HEK293 (cell line): ENCODE data around the gene ACRBP.

Experiments used
- CTCF ChIA-PET: fragments of 350-600 bp; formaldehyde crosslinking; extraction: SDS; loops from one replicate; lab custom pipeline; 2021; ENCODE audit warnings: antibody characterized with exemption; lab: Yijun Ruan, JAX
- POLR2A ChIA-PET: fragments of 300-600 bp; formaldehyde crosslinking; extraction: SDS; loops from one replicate; lab custom pipeline; 2020; ENCODE audit warnings: antibody characterized with exemption, inconsistent platforms; lab: Yijun Ruan, JAX
- H3K27ac ChIP-seq: fragments of 200-500 bp; sonication (Bioruptor generic); 2 replicates; pipeline ENCODE4 v1.5.1; 2014; ENCODE audit warnings: low read depth, low read length, control low read depth, inconsistent platforms; ENCODE audit errors: extremely low read depth
- H3K36me3 ChIP-seq, 2 experiments: fragments of 200-500 bp in 1 of 2; sonication (Bioruptor generic) in 1 of 2; 1 replicate in 1 of 2; 2 replicates in 1 of 2; pipeline ENCODE4 v1.5.1; 2014 to 2017; ENCODE audit warnings: inconsistent platforms in 2 of 2, low read length in 2 of 2; ENCODE audit not compliant: control insufficient read depth in 2 of 2, insufficient read depth in 1 of 2
- H3K4me1 ChIP-seq: fragments of 200-500 bp; sonication (Bioruptor generic); 2 replicates; pipeline ENCODE4 v1.5.1; 2014; ENCODE audit warnings: mild to moderate bottlenecking, low read length, inconsistent platforms; ENCODE audit not compliant: control insufficient read depth, insufficient read depth
- H3K4me3 ChIP-seq: 2 replicates; pipeline ENCODE4 v1.5.1; 2011; ENCODE audit warnings: low read depth, mild to moderate bottlenecking, control low read depth, low read length, moderate library complexity
- H3K9me3 ChIP-seq: fragments of 200-500 bp; sonication (Bioruptor generic); 2 replicates; pipeline ENCODE4 v1.5.1; 2014; ENCODE audit warnings: low read depth, low read length, inconsistent platforms; ENCODE audit not compliant: control insufficient read depth, insufficient read depth
- BCL11A ChIP-seq: fragments of 450-650 bp; formaldehyde crosslinking; IDR thresholded peaks from 2 replicates; pipeline ENCODE4 v1.5.1; 2016; ENCODE audit warnings: low read depth, missing biosample characterization, missing genetic modification characterization
- BCL11B ChIP-seq: fragments of 450-650 bp; formaldehyde crosslinking; IDR thresholded peaks from 2 replicates; pipeline ENCODE4 v1.5.1; 2016; ENCODE audit warnings: low read depth, missing biosample characterization, missing genetic modification characterization
- GLIS1 ChIP-seq: fragments of 450-650 bp; formaldehyde crosslinking; IDR thresholded peaks from 2 replicates; pipeline ENCODE4 v1.5.1; 2016; ENCODE audit warnings: missing biosample characterization, missing genetic modification characterization
- KLF1 ChIP-seq: fragments of 450-650 bp; formaldehyde crosslinking; IDR thresholded peaks from 2 replicates; pipeline ENCODE4 v1.5.1; 2016; ENCODE audit warnings: missing biosample characterization, missing genetic modification characterization
- KLF10 ChIP-seq: fragments of 450-650 bp; IDR thresholded peaks from 2 replicates; pipeline ENCODE4 v1.5.1; 2018; ENCODE audit warnings: missing biosample characterization, mild to moderate bottlenecking, missing genetic modification characterization
- KLF9 ChIP-seq: fragments of 450-650 bp; formaldehyde crosslinking; IDR thresholded peaks from 2 replicates; pipeline ENCODE4 v1.5.1; 2016; ENCODE audit warnings: missing biosample characterization, missing genetic modification characterization, low read depth
- SP2 ChIP-seq: fragments of 450-650 bp; formaldehyde crosslinking; IDR thresholded peaks from 2 replicates; pipeline ENCODE4 v1.5.1; 2016; ENCODE audit warnings: missing biosample characterization, missing genetic modification characterization
- ZBTB17 ChIP-seq: fragments of 450-650 bp; formaldehyde crosslinking; IDR thresholded peaks from 2 replicates; pipeline ENCODE4 v1.5.1; 2016; ENCODE audit warnings: missing biosample characterization, missing genetic modification characterization
- ZFP69B ChIP-seq: fragments of 450-650 bp; formaldehyde crosslinking; IDR thresholded peaks from 2 replicates; pipeline ENCODE4 v1.5.1; 2016; ENCODE audit warnings: missing biosample characterization, missing genetic modification characterization
- ZIC2 ChIP-seq: fragments of 450-650 bp; formaldehyde crosslinking; IDR thresholded peaks from 2 replicates; pipeline ENCODE4 v1.5.1; 2016; ENCODE audit warnings: missing biosample characterization, missing genetic modification characterization
- ZNF140 ChIP-seq: fragments of 450-650 bp; formaldehyde crosslinking; IDR thresholded peaks from 2 replicates; pipeline ENCODE4 v1.5.1; 2016; ENCODE audit warnings: missing biosample characterization, missing genetic modification characterization
- ZNF223 ChIP-seq: fragments of 450-650 bp; formaldehyde crosslinking; IDR thresholded peaks from 2 replicates; pipeline ENCODE4 v1.5.1; 2016; ENCODE audit warnings: missing biosample characterization, missing genetic modification characterization
- ZNF433 ChIP-seq: fragments of 450-650 bp; formaldehyde crosslinking; IDR thresholded peaks from 2 replicates; pipeline ENCODE4 v1.5.1; 2016; ENCODE audit warnings: missing biosample characterization, missing genetic modification characterization, low read depth
- ZNF549 ChIP-seq: fragments of 450-650 bp; IDR thresholded peaks from 2 replicates; pipeline ENCODE4 v1.5.1; 2018; ENCODE audit warnings: missing biosample characterization, missing genetic modification characterization, mild to moderate bottlenecking, inconsistent platforms, moderate library complexity
- ZNF600 ChIP-seq: fragments of 450-650 bp; formaldehyde crosslinking; IDR thresholded peaks from 2 replicates; pipeline ENCODE4 v1.5.1; 2016; ENCODE audit warnings: missing biosample characterization, missing genetic modification characterization
- ZNF776 ChIP-seq: fragments of 450-650 bp; formaldehyde crosslinking; IDR thresholded peaks from 2 replicates; pipeline ENCODE4 v1.5.0; 2017; ENCODE audit warnings: missing biosample characterization, missing genetic modification characterization, borderline replicate concordance
- TF ChIP-seq, protein P1 (sequence below): fragments of 450-650 bp; formaldehyde crosslinking; IDR thresholded peaks from 2 replicates; pipeline ENCODE4 v1.5.1; 2016; ENCODE audit warnings: missing biosample characterization, missing genetic modification characterization
- TF ChIP-seq, protein P2 (sequence below): fragments of 450-650 bp; formaldehyde crosslinking; IDR thresholded peaks from 2 replicates; pipeline ENCODE4 v1.5.1; 2016; ENCODE audit warnings: missing biosample characterization, missing genetic modification characterization
- TF ChIP-seq, protein P3 (sequence below): fragments of 450-650 bp; formaldehyde crosslinking; IDR thresholded peaks from 2 replicates; pipeline ENCODE4 v1.5.1; 2016; ENCODE audit warnings: missing biosample characterization, missing genetic modification characterization
- TF ChIP-seq, protein P4 (sequence below): fragments of 450-650 bp; formaldehyde crosslinking; IDR thresholded peaks from 2 replicates; pipeline ENCODE4 v1.5.1; 2017; ENCODE audit warnings: missing biosample characterization, mild to moderate bottlenecking, missing genetic modification characterization, moderate library complexity
- TF ChIP-seq, protein P5 (sequence below): fragments of 450-650 bp; formaldehyde crosslinking; IDR thresholded peaks from 2 replicates; pipeline ENCODE4 v1.5.1; 2016; ENCODE audit warnings: missing biosample characterization, missing genetic modification characterization

Gene ACRBP

DNA sequence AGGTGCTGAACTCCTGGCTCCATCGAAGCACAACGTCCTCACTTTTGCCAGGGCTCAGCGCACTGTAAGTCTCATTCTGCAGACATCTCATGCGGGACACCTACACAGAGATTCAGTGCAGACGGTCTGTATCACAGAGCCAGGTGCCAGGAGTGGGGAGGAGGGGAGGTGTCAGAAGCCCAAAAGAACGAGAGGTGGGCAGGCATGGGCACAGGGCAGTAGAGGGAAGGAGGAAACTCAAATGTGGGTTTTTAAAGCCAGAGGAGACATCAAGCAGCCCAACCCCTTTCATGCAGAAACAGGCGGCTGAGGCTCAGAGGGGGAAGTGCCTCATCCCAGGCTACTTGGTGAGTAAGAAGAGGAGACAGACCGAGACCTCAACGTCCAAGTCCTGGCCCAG is 8.9 kb downstream of the ACRBP start:
- Histone ChIP-seq H3K27ac (no peak overlapping the region), H3K4me3 (no peak overlapping the region), H3K36me3 (no peaks in the 10 kb centered on the region), H3K4me1 (peaks cover 3% of the 10 kb centered on the region; the same call in 1 of the 2 replicates), H3K9me3 (no peaks in the 10 kb centered on the region)
- POLR2A ChIA-PET: no interaction called here
- CTCF ChIA-PET: interaction anchor here (0.5 kb wide), 1 partner anchor 195 kb away, joined by 4 read pairs; no protein-coding TSS in a partner anchor
- TF ChIP-seq ZNF549: no peak
- no peak for TF ChIP-seq ZNF223
- TF ChIP-seq, protein P1, sequence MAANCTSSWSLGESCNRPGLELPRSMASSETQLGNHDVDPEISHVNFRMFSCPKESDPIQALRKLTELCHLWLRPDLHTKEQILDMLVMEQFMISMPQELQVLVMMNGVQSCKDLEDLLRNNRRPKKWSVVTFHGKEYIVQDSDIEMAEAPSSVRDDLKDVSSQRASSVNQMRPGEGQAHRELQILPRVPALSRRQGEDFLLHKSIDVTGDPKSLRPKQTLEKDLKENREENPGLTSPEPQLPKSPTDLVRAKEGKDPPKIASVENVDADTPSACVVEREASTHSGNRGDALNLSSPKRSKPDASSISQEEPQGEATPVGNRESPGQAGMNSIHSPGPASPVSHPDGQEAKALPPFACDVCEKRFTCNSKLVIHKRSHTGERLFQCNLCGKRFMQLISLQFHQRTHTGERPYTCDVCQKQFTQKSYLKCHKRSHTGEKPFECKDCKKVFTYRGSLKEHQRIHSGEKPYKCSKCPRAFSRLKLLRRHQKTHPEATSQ: no peak
- TF ChIP-seq, protein P2, sequence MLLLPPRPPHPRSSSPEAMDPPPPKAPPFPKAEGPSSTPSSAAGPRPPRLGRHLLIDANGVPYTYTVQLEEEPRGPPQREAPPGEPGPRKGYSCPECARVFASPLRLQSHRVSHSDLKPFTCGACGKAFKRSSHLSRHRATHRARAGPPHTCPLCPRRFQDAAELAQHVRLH (tag by site-specific recombination): no peak
- TF ChIP-seq GLIS1: no peak

DNA sequence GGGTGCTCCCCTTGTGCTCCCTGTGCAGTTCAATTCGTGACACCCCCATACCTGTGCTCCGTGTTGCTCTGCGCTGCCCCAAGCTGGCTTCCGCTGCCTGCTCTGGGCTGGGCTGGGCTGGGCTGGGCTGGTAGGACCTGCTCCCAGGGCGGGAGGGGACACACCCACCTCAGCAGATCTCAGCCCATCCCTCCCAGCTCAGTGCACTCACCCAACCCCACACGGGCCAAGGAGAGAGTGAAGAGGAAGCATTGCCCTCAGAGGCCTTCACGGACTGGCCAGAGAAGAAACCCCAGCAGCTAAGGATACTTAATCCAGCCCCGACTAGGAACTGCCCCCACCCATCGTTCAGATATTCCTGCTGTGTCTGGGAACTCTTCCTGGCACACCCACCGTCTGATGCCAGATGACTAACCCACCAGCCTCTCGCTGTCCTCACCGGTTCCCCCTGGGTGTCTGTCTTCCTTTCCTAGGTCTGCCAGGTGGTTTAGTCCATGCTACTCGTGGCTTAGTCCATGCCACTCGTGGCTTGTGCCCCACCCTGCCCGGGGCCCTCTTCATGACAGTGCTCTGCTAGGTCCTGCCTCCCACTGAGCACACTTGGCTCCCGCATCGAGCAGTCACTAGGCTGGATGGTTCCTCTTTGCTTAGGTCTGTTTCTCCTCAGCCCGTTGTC is 11.2 kb downstream of the ACRBP start, which contains the start of gene LPAR5:
LPAR5 (minus strand) TSS at position 104 of the 676 bp plus-strand sequence. CDS start 14,711 bp downstream, outside the sequence.
- H3K4me1 ChIP-seq: peaks cover 3% of the 10 kb centered on the region; the same call in 1 of the 2 replicates
- CTCF ChIA-PET: interaction anchor here (0.9 to 1.5 kb wide), 2 partner anchors 15 to 190 kb away, joined by 3 read pairs; no protein-coding TSS in a partner anchor
- no peak within 1 kb of the TSS; the same call in 1 of the 2 replicates for H3K27ac ChIP-seq
- POLR2A ChIA-PET: interaction anchor here (0.7 kb wide), 1 partner anchor 8 kb away, joined by 3 read pairs; no protein-coding TSS in a partner anchor
- no peaks in the 10 kb centered on the region for H3K9me3 ChIP-seq
- no peaks in the 10 kb centered on the region for H3K36me3 ChIP-seq
- TF ChIP-seq KLF10 (tag by site-specific recombination) (peak; percentile 65; the same call in 1 of the 2 replicates), KLF9 (tag by site-specific recombination) (peak; percentile 82), BCL11B (no peak), BCL11A (tag by site-specific recombination) (no peak), ZNF433 (tag by site-specific recombination) (no peak), ZIC2 (tag by site-specific recombination) (peak; percentile 75), ZNF776 (tag by site-specific recombination) (no peak), SP2 (tag by site-specific recombination) (peak; percentile 52), ZNF140 (tag by site-specific recombination) (no peak), ZNF600 (tag by site-specific recombination) (peak; percentile 70), GLIS1 (peak; percentile 72), ZBTB17 (tag by site-specific recombination) (peak; percentile 92), ZFP69B (tag by site-specific recombination) (no peak), KLF1 (peak; percentile 93)
- TF ChIP-seq, protein P3, sequence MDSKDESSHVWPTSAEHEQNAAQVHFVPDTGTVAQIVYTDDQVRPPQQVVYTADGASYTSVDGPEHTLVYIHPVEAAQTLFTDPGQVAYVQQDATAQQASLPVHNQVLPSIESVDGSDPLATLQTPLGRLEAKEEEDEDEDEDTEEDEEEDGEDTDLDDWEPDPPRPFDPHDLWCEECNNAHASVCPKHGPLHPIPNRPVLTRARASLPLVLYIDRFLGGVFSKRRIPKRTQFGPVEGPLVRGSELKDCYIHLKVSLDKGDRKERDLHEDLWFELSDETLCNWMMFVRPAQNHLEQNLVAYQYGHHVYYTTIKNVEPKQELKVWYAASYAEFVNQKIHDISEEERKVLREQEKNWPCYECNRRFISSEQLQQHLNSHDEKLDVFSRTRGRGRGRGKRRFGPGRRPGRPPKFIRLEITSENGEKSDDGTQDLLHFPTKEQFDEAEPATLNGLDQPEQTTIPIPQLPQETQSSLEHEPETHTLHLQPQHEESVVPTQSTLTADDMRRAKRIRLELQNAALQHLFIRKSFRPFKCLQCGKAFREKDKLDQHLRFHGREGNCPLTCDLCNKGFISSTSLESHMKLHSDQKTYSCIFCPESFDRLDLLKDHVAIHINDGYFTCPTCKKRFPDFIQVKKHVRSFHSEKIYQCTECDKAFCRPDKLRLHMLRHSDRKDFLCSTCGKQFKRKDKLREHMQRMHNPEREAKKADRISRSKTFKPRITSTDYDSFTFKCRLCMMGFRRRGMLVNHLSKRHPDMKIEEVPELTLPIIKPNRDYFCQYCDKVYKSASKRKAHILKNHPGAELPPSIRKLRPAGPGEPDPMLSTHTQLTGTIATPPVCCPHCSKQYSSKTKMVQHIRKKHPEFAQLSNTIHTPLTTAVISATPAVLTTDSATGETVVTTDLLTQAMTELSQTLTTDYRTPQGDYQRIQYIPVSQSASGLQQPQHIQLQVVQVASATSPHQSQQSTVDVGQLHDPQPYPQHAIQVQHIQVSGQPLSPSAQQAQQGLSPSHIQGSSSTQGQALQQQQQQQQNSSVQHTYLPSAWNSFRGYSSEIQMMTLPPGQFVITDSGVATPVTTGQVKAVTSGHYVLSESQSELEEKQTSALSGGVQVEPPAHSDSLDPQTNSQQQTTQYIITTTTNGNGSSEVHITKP (tag by site-specific recombination): peak; percentile 90
- TF ChIP-seq, protein P4, sequence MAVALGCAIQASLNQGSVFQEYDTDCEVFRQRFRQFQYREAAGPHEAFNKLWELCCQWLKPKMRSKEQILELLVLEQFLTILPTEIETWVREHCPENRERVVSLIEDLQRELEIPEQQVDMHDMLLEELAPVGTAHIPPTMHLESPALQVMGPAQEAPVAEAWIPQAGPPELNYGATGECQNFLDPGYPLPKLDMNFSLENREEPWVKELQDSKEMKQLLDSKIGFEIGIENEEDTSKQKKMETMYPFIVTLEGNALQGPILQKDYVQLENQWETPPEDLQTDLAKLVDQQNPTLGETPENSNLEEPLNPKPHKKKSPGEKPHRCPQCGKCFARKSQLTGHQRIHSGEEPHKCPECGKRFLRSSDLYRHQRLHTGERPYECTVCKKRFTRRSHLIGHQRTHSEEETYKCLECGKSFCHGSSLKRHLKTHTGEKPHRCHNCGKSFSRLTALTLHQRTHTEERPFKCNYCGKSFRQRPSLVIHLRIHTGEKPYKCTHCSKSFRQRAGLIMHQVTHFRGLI (tag by site-specific recombination): peak; percentile 87
- TF ChIP-seq, protein P5, sequence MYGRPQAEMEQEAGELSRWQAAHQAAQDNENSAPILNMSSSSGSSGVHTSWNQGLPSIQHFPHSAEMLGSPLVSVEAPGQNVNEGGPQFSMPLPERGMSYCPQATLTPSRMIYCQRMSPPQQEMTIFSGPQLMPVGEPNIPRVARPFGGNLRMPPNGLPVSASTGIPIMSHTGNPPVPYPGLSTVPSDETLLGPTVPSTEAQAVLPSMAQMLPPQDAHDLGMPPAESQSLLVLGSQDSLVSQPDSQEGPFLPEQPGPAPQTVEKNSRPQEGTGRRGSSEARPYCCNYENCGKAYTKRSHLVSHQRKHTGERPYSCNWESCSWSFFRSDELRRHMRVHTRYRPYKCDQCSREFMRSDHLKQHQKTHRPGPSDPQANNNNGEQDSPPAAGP: peak; percentile 50; the same call in 1 of the 2 replicates
- H3K4me3 ChIP-seq: no peak within 1 kb of the TSS
